T-helper 2 cell treated with Interferon-gamma antibody and Interleukin-4, amounts not matched to agents 100 ng/mL and 5 ng/mL, for 36 hours (primary cell): Measurements from ENCODE around the gene MT1M. TPM values are rescaled to one million over a fixed set of nuclear protein-coding genes. Genes with fewer than 3 reads are reported as not detected.
"Not testable (repeated sequence)": the region's sequence is repeated elsewhere in the genome, so short reads cannot be mapped to it uniquely, and the experiment has no call there.

Experiments used
- intact Hi-C: fragments of 100-400 bp; cut with micrococcal nuclease; formaldehyde crosslinking; loops from one replicate; pipeline ENCODE4 v1.15.1; 2023
- total RNA-seq: library from RNA; stranded (reverse); gene quantifications from 2 replicates; pipeline ENCODE4 v1.2.3, GENCODE V29; 2022

Gene MT1M
- total RNA-seq, 1 donor from 2014 or later: not detected

DNA sequence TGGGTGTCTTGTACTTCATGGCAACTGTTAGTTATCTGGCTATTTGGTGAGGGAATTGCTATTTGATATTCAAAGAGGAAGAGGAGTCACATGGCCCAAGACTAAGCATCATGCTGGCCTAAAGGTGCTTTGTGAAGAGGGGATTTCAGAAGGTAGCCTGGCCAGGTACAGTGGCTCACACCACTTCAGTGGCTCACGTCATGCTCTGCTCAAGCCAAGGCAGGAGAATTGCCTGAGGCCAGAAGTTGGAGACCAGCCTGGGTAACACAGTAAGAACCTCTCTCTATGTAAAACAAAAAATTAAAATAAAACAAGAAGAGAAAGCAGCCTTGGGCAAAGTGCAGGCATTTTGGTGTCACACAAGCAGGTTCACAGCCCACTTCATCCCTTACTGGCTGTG lies 12.9 kb downstream of the MT1M start:
- intact Hi-C loops: no loop called here

DNA sequence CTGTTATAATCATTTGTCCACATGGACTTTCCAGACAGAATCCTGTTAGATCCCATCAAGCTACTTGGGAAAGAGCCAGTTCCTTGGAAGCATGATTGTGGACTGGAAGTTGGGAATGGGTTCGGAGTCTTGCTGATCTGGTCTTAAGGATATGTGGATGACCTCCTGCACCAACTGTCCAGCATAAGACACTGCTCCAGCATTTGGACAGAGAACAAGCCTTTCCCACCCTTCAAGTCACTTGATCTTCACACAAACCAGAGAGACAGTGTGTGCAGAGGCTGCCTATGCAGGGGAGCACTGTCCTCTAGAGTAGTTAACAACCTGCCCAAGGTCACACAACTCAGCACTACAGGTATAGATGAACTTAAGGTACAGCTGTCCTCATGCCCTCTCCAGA lies 13.4 kb downstream of the MT1M start:
- intact Hi-C loops: no loop called here

DNA sequence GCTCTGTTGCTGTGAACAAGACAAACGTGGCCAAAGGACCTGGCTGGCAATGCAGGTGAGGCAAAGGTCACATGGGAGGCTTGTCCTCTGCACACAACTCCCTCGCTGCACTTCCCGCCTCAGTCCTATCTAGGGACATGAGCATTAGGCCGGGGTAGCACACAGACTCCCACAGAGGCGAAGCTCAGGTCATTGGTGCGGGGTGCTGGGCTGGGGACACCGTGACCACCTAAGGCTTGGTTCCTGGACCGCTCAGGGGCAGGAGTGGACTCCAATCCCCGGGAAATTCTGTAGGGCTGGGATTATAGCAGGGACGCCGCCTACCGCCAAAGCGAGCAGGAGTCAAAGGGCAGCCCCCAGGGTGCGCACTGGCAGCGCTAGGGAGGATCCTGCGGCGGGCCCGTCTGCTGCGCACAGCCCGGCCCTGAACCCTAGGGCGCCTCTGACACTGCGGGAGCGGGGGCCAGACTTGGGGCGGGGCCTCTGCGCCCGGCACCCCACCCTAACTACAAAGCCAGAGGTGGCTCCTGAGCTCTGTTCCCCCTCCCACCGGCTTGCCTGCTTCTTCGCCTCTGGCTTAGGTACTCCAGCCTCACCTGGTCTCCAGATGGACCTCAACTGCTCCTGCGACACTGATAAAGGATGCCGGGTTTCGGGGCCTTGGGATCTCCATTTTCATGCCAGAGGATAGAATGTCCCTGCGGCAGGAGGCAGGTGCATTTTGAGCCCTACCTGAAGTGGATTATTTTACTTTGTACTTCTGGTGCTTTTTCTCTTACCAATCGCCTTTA lies 15.4 kb downstream of the MT1M start:
- intact Hi-C loops: no loop called here

DNA sequence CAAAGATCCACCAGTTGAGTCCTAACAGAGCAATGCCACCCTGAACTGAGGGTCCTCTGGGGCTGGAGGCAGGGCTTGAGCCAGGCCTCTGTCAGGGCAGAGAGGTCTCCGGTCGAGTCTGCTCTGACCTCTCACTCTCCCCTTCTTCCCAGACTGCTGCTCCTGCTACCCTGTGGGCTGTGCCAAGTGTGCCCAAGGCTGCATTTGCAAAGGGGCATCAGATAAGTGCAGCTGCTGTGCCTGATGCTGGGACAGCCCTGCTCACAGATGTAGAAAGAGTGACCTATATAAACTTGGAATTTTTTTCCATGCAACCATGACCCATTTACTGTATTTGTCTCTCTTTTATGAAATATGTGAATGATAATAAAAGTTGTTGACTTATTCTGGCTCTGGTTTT lies 16.8 kb downstream of the MT1M start:
- intact Hi-C loops: no loop called here

DNA sequence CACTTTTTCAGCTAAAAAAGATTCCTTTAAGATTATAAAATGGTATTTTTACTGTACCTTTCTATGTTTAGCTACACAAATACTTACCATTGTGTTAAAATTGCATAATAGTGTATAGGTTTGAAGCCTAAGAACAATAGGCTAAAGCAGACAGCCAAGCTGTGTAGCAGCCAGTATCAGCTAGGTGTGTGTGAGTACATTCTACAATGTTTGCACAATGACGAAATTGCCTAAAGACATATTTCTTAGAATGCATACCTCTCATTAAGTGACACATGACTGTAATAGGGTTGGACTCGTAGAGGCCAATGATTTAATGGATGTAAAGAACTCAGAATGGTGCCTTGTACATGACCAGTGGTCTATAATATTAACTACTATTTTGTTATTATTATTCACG lies 17.4 kb downstream of the MT1M start:
- intact Hi-C loops: no loop called here

DNA sequence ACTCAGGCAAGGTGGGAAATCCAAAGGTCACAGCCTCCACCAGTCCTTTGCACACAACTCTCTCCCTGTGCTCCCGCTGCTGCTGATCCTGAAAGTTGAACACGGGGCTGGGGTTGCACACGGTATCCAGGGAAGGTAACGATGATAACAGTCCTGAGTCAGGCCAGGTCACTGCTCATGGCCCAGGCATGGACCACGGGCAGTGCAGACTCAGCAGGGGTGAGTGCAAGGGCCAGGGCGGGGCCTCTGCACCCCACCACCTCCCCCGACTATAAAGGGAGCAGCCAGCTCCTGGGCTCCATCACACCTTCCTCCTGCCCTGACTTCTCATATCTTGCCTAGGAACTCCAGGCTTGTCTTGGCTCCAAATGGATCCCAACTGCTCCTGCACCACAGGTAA lies 19.1 kb downstream of the MT1M start, which contains the start of gene MT1B:
Gene MT1B (plus strand): TSS at position 301 of the 400 bp plus-strand sequence. CDS start 68 bp downstream, at position 369.
- intact Hi-C loops: no loop called here

DNA sequence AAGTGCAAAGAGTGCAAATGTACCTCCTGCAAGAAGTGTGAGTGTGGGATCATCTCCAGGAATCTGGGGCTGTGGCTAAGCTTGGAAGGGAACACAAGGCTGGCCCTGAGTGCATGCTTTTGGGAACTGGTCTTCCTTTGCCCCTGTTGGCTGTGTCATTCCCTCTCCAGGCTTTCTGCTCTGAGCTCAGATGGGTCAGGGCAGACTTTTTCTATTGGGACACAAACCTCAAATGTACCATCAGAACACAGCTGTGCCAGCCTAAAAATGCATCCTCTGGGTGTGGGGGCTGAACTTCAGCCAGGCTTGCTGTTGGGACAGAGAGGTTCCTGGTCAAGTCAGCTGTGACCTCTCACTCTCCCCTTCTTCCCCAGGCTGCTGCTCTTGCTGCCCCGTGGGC lies 20.1 kb downstream of the MT1M start:
- intact Hi-C loops: no loop called here

DNA sequence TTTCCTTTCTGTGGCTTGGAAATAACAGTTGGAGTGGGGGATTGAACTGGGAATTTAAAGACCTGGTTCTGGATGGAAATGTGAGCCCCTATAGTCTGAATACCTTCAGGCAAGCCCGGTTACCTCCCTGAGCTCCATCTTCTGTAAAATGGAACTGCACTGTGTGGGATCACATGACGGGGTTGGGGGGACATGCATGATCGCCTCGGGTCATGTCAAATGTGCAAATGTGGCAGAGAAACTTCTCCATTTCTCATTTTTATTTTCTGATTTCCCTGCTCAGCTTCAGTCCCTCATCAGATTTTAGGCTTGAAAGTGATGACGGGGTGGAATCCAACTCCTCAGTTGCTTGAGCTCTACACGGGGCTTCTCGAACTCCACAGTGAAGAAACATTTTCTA lies 20.8 kb downstream of the MT1M start:
- intact Hi-C loops: no loop called here

DNA sequence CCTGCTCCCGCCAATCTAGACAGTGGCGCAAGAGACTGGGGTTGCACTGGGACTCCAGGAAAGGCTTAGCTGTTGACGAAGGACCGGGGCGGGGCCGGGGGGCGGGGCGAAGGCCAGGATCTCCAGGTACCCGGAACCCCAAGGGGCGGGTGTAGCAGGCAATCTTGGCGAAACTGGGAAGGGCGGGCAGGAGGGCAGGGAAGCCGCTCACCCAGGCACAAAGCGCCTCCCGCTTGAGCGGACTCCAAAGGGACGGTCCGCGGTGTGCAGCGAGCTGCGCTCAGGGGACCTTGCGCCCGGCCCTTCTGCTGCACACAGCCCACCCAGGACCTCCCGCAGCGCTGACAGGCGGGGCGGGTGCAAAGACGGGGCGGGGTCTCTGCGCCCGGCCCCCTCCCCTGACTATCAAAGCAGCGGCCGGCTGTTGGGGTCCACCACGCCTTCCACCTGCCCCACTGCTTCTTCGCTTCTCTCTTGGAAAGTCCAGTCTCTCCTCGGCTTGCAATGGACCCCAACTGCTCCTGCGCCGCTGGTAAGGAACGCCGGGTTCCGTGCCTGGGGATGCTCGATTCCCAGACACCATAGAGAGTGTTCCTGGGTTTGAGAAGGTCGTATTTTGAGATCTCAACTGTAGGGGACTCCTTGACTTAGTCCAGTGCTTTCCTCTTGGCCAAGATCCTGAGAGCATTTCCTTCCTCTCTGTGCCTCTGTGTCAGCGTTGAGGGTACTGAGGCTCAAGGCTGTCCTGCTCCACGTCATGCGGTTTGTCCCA lies 25.3 kb downstream of the MT1M start, which contains the start of gene MT1F:
Gene MT1F (plus strand): TSS at position 405 of the 772 bp plus-strand sequence. CDS start 100 bp downstream, at position 505.
- intact Hi-C loops: loop anchor here (2.0 kb wide), 3 partner anchors 15 to 45 kb away; partner anchors contain the start of gene MT1X

DNA sequence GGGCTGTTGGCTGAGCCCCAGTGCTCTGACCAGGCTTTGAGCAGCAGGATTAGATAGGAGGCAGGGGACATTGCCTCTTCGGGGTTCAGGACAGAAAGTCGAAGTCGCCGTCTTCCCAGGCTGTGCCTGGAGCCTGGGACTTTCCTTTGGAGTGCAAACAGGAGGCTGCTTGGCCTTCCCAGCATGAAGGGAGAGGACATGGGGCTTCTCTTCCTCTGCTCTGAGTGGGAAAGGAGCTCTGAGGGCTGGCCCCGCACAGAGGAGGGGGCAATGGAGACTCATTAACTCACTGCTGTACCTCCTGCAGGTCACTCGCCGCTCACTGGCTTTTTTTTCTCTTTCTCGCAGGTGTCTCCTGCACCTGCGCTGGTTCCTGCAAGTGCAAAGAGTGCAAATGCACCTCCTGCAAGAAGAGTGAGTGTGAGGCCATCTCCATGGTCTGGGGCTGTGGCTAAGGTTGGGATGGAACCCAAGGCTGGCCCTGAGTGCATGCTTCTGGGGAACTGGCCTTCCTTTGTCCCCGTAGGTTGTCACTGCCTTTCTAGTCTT lies 25.9 kb downstream of the MT1M start:
- intact Hi-C loops: loop anchor here (2.0 kb wide), 2 partner anchors 24 to 44 kb away; partner anchors contain the start of gene MT1X

DNA sequence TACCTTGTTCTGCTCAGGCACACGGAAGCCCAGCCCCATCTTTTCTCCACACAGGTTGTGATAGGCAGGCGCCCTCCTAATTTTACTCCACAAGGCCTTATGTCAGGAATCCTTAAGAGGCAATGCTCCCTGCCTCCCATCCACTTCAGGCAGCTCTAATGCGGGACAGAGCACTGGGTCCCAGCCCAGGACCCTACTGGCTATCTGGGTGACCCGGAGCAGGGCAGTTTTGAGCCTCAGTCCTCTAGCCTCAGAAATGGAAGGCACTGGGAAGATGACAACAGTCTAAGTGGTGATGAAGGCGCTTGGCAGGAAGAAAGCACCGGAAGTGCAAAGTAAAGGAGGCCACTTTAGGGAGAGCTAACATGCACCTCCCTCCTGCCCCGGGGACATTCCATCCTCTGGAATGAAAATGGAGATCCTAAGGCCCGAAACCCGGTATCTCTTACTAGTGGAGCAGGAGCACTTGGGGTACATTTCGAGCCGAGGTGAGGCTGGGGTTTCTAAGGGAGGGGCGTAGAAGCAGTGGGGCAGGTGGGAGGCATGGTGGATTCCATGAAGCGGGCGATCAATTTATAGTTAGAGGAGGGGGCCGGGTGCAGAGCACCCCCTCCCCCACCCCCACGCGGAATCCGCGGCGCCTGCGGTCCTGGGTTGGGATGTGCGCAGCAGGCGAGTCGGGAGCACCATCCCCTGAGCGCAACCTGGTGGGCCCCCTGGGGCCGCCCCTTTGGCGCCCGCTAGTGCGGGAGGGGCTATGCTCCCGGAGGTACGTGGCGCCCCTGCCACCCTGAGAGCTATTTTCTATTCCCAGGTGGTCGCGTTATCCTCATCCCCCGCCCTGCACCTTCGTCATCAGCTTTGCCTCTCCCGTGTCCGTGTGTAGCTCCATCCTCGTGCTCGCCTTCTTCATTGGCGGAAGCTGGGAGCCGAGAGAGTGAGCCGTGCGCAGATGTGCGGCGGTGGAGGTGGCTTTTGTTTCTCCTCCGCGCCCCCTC lies 30.2 kb downstream of the MT1M start:
- intact Hi-C loops: no loop called here

DNA sequence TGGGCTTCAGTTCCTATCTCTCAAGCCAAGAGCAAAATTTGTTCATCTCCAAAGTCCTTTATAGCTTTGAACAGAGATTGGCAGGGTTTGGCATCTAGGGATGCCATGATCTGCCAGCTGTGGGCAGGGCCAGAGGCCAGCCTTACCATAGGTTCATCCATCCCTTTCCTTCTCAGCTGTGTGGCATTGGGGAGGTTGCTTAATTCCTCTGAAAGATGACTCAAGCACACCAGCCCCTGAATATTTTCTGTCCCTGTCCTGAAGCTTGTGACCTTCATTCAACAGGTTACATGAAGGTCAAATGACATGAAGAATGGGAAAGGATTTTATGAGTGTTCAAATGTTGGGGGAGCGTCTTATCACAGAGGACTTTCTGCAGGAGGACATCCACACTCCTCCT lies 32.0 kb downstream of the MT1M start:
- intact Hi-C loops: no loop called here

DNA sequence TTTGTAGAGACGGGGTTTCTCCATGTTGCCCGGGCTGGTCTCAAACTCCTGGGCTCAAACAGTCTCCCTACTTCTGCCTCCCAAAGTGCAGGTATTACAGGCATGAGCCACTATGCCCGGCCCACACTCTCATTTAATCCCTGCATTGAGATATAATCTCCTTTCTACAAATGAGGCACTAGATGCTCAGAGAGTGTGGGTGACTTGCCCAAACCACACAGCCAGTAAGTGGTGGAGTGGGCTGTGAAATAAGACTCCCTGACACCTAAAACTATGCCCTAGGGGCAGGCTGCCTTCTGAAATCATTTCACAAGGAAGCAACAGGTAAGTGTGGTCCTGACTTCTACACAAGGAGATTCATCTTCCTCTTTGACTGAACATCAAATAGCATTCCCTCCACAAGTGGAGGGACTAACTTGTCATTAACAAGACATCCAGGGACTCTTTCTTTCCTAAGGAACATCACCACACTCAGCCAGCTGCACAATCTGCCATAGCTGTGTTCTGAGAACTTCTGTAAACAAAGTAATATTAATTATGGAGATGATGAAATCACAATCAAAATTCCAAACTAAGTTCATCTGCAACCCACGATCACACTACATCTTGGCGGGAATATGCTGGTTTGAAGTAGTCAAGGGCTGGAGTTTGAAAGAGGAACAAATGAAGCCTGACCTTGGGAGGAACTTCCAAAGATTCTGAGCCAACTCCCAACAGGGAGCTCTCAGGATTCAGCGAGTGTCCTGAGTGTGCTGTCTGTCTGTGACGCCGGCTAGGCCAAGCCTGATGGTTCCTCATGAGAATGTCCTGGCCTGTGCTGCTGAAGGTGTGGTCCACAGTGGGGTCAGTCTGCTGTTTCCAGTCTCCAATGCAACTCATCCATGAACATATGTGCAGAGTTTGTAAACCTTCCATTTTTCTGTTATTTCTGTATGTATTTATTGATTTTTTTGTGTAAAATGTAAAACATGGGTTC lies 33.1 kb downstream of the MT1M start:
- intact Hi-C loops: not testable (repeated sequence)

DNA sequence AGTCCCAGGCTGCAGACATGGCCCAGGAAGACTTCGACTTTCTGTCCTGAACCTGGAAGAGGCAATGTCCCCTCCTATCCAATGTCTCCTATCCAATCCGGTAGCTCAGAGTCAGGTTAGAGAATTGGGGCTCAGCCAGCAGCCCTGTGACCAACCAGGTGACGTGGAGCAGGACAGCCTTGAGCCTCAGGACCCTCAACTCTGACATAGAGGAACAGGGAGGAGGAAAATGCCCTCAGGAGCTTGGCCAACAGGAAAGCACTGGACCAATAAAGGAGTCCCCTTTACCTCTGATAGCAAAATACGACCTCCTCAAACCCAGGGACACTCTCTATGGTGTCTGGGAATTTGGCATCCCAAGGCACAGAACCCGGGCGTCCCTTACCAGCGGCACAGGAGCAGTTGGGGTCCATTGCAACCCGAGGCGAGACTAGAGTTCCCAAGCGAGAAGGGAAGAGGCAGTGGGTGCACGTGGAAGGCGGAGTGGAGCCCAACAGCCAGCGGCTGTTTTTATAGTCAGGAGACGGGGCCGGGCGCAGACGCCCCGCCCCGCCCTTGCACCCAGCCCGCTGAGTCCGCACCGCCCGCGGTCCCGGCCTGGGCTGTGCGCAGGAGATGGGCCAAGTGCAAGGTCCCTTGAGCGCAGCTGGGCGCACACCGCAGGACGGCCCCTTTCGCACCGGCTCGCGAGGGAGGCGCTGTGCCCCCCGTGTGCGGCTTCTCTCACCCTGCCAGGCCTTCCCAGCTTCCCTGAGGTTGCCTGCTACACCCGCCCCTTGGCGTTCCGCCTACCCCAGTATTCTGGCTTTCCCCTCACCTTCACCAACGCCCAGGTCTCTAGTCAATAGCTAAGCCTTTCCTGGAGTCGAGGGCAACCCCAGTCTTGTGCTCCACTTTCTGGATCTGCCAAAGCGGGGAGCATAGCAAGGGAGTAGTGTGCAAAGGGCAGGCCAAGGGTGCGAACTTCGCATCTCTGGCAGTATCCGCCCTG lies 35.4 kb downstream of the MT1M start, which contains the start of gene MT1G:
Gene MT1G (minus strand): TSS at position 485 of the 991 bp plus-strand sequence. CDS start 72 bp downstream, at position 413.
- intact Hi-C loops: no loop called here

DNA sequence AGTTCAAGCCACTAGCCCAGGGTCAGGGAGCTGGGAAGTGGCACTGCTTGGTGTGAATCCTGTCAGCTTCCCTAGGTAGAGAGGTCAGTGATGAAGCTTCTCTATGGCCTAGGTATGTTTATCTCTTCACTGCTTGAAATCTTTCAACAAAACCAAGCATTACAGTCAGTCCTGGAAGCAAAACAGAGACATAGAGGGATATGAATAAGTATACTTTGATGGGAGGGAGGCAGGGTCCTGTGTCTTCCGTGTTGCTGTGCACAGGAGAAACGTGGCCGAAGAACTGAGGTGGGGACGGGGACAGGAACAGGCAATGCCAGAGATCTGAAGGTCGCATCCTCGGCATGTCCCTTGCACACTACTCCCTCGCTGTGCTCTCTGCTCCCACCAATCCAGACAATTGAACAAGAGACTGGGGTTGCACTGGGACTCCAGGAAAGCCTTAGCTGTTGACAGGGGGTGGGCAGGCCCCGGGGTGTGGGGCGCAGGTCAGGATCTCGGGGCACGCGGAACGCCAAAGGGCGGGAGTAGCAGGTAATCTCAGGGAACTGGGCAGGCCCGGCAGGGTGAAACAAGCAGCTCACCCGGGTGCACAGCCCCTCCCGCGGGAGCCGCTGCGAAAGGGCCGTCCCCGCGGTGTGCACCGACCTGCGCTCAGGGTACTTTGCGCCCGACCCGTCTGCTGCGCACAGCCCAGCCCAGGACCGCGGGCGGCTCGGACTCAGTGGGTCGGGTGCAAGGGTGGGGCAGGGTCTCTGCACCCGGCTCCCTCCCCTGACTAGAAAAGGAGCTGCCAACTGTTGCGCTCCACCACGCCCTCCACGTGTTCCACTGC lies 36.8 kb downstream of the MT1M start, which contains the start of gene MT1H:
Gene MT1H (plus strand): TSS at position 810 of the 835 bp plus-strand sequence. CDS start 71 bp downstream, outside the sequence.
- intact Hi-C loops: no loop called here

DNA sequence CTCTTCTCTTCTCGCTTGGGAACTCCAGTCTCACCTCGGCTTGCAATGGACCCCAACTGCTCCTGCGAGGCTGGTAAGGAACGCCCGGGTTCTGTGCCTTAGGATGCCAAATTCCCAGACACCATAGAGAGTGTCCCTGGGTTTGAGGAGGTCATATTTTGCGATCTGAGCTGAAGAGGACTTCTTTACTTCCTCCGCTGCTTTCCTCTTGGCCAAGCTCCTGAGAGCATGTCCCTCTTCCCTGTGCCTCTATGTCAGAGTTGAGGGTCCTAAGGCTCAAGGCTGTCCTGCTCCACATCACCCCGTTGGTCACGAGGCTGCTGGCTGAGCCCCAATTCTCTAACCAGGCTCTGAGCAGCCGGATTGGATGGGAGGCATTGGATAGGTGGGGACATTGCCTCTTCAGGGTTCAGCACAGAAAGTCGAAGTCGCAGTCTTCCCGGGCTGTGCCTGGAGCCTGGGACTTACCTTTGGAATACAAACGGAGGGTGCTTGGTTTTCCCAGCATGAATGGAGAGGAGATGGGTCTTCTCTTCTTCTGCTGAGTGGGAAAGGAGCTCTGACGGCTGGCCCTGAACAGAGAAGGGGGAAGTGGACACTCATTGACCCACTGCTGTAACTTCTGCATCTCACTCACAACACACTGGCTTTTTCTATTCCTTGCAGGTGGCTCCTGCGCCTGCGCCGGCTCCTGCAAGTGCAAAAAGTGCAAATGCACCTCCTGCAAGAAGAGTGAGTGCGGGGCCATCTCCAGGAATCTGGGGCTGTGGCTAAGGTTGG lies 37.6 kb downstream of the MT1M start:
- intact Hi-C loops: no loop called here

DNA sequence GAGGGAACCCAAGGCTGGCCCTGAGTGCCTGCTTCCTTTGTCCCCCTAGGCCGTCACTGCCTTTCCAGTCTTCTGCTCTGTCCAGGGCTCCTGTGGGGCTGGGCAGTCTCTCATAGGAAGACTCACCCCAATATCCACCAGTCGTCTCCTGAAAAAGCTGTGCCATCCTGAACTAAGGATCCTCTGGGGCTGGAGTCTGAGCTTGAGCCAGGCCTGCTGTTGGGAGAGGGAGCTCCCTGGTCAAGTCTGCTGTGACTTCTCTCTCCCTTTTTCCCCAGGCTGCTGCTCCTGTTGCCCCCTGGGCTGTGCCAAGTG lies 38.1 kb downstream of the MT1M start:
- intact Hi-C loops: no loop called here
